ENCODE data around the gene CENPT. TPM values are rescaled to one million over a fixed set of nuclear protein-coding genes. Genes with fewer than 3 reads are reported as not detected.

Gene CENPT
- total and polyA plus RNA-seq, 2 of the 13 experiments (the other 11 are each of a cell fraction or from before 2014, with no cell fraction given) = 40.9 to 43.3 TPM

GRCh38 chr16:67841816-67842508 is 5.5 kb downstream of the CENPT start, which contains the start of gene THAP11 (continued):
- no peak for TF ChIP-seq ZNF512 (CRISPR knock-in tag; IDR thresholded peaks at IDR 0.05)
- no peak for TF ChIP-seq ZNF274 (CRISPR knock-in tag; IDR thresholded peaks at IDR 0.05)
- no peak for TF ChIP-seq ZNF782 (CRISPR knock-in tag; IDR thresholded peaks at IDR 0.05; ENCODE audit: borderline replicate concordance)
- TF ChIP-seq ZNF7 (CRISPR knock-in tag; IDR thresholded peaks at IDR 0.05) = no peak
- no peak for TF ChIP-seq KAT7 (CRISPR knock-in tag; IDR thresholded peaks at IDR 0.05; ENCODE audit: borderline replicate concordance)
- TF ChIP-seq NPAS2 (CRISPR knock-in tag; IDR thresholded peaks at IDR 0.05; ENCODE audit: borderline replicate concordance) = peak; percentile 28; the same call in 1 of the 2 replicates
- TF ChIP-seq ZNF788 (CRISPR knock-in tag; IDR thresholded peaks at IDR 0.05; ENCODE audit: borderline replicate concordance) = peak; percentile 98
- TF ChIP-seq THAP7 (CRISPR knock-in tag; IDR thresholded peaks at IDR 0.05) = 0 out of 2 replicates have a peak, but pooled peaks have one; percentile 4
- TF ChIP-seq MAFK (conservative IDR thresholded peaks at IDR 0.05 in 1 of 2, IDR thresholded peaks at IDR 0.05 in 1 of 2; ENCODE audit: low read length in 2 of 2) = no peak
- no peak; the same call in 1 of the 2 replicates for TF ChIP-seq ZSCAN30 (CRISPR knock-in tag; IDR thresholded peaks at IDR 0.05)
- TF ChIP-seq ZC3H13 (CRISPR knock-in tag; IDR thresholded peaks at IDR 0.05) = no peak
- no peak for TF ChIP-seq CERS6 (CRISPR knock-in tag; IDR thresholded peaks at IDR 0.05)
- TF ChIP-seq ZNF746 (CRISPR knock-in tag; IDR thresholded peaks at IDR 0.05) = 0 out of 2 replicates have a peak, but pooled peaks have one; percentile 18
- peak; percentile 15 for TF ChIP-seq MEIS2 (CRISPR knock-in tag; IDR thresholded peaks at IDR 0.05)
- TF ChIP-seq ZBTB34 (CRISPR knock-in tag; IDR thresholded peaks at IDR 0.05) = peak; percentile 88
- no peak for TF ChIP-seq HOXA9 (CRISPR knock-in tag; IDR thresholded peaks at IDR 0.05; ENCODE audit: borderline replicate concordance)
- TF ChIP-seq ZNF574 (CRISPR knock-in tag; IDR thresholded peaks at IDR 0.05) = peak; percentile 89
- no peak for TF ChIP-seq RAD51 (IDR thresholded peaks at IDR 0.05; ENCODE audit: borderline replicate concordance)
- peak; percentile 90 for TF ChIP-seq KLF11 (CRISPR knock-in tag; IDR thresholded peaks at IDR 0.05)
- 0 out of 2 replicates have a peak, but pooled peaks have one; percentile 58 for TF ChIP-seq HIC2 (CRISPR knock-in tag; IDR thresholded peaks at IDR 0.05; ENCODE audit: low read depth)
